OCI-LY3 (cell line): Measurements from ENCODE around the gene CCND3.

Source experiments
- EZH2phosphoT487 ChIP-seq: fragments of 200-600 bp; shearing (Covaris generic); IDR thresholded peaks from 2 replicates; pipeline ENCODE4 v1.6.1; 2018; ENCODE audit warnings: antibody characterized with exemption, mixed run types, low read depth
- TF ChIP-seq, protein P1 (sequence below): fragments of 200-600, 300-600 bp; sonication (generic); IDR thresholded peaks from 2 replicates; pipeline ENCODE4 v1.5.1; 2014; ENCODE audit warnings: antibody characterized with exemption, low read length, low read depth

DNA sequence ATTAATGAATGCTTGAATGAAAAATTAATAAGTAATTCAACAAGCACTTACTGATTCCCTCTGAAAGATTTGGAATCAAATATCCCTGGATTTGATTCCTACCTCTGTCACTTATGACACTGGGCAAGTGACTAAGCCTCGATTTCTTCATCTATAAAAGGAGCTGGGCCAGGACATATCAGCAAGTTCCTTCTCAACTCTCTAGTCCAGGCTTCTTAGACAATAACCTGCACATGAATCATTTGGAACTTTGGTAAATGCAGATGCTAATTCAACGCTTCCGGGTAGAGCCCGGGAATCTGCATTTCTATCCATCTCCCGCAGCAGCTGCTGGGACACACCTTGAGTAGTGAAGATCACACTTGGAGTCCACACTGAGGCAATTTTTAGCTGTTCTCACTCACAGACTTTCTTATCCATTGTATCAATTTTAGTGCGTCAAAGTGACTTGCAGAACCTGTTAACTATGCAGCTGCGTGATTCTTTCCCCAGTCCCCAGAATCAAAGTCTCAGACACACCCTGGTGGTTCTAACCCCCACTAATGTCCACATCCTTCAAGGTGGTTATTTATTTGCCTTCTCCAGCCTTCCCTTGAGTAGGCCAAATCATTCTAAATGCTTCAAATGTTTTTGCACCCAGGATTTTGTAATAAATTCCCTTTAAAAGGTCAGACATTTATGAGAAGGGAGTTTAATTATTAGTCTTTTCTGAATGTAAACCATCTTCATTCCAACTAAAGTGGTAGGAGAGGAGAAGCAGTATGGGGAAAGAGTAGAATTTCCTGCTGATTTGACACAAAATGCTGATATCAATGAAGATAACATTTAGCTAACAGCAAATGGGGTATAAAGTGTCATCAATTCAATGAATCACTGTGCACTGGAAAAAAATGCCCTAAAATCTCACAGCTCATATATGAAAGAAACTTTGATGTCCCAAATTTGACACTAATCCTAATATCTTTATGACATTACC lies 26.0 kb upstream of the CCND3 start:
- TF ChIP-seq, protein P1, sequence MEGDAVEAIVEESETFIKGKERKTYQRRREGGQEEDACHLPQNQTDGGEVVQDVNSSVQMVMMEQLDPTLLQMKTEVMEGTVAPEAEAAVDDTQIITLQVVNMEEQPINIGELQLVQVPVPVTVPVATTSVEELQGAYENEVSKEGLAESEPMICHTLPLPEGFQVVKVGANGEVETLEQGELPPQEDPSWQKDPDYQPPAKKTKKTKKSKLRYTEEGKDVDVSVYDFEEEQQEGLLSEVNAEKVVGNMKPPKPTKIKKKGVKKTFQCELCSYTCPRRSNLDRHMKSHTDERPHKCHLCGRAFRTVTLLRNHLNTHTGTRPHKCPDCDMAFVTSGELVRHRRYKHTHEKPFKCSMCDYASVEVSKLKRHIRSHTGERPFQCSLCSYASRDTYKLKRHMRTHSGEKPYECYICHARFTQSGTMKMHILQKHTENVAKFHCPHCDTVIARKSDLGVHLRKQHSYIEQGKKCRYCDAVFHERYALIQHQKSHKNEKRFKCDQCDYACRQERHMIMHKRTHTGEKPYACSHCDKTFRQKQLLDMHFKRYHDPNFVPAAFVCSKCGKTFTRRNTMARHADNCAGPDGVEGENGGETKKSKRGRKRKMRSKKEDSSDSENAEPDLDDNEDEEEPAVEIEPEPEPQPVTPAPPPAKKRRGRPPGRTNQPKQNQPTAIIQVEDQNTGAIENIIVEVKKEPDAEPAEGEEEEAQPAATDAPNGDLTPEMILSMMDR: no peak
- no peak for TF ChIP-seq EZH2phosphoT487
